Keratinocyte (primary cell): Measurements from ENCODE around the gene HMCN2. TPM values are rescaled to one million over a fixed set of nuclear protein-coding genes. Genes with fewer than 3 reads are reported as not detected.

Experiments
- DNase-seq: peaks from one replicate; pipeline ENCODE4 v3.0.0-alpha.2; 2011; ENCODE audit warnings: low read depth, missing footprints, low spot score
- FAIRE-seq: peaks from 2 replicates; lab custom pipeline; 2011; peaks lifted over from hg19 to GRCh38; lab: Jason Lieb, UNC
- H2AFZ ChIP-seq: 2 replicates; pipeline ENCODE4 v1.6.0; 2012; ENCODE audit warnings: low read length, control low read depth, inconsistent platforms; ENCODE audit not compliant: control insufficient read depth
- H3K27ac ChIP-seq: 2 replicates; pipeline ENCODE4 v1.5.1; 2011; ENCODE audit warnings: low read length; ENCODE audit not compliant: control insufficient read depth, insufficient read depth
- H3K27me3 ChIP-seq: 3 replicates; pipeline ENCODE4 v1.6.0; 2011; ENCODE audit warnings: low read length; ENCODE audit not compliant: control insufficient read depth, insufficient read depth; ENCODE audit errors: extremely low read depth
- H3K36me3 ChIP-seq, 2 experiments: 2 replicates in 1 of 2; 3 replicates in 1 of 2; pipeline ENCODE4 v1.5.1; 2011; ENCODE audit warnings: low read length in 2 of 2, mild to moderate bottlenecking in 1 of 2; ENCODE audit not compliant: control insufficient read depth in 2 of 2, insufficient read depth in 2 of 2; ENCODE audit errors: extremely low read depth in 1 of 2
- H3K4me1 ChIP-seq: 3 replicates; pipeline ENCODE4 v1.5.1; 2011; ENCODE audit warnings: low read length; ENCODE audit not compliant: control insufficient read depth, insufficient read depth; ENCODE audit errors: extremely low read depth
- H3K4me2 ChIP-seq: 3 replicates; pipeline ENCODE4 v1.6.0; 2011; ENCODE audit warnings: low read depth, low read length; ENCODE audit not compliant: control insufficient read depth, insufficient read depth; ENCODE audit errors: extremely low read depth
- H3K4me3 ChIP-seq, 3 experiments: fragments of 200-600 bp in 1 of 3; sonication (generic) in 1 of 3; 2 replicates in 2 of 3; 3 replicates in 1 of 3; pipeline ENCODE4 v1.5.1; 2011 to 2016; ENCODE audit warnings: low read length in 3 of 3, mild to moderate bottlenecking in 3 of 3, control low read depth in 2 of 3, inconsistent platforms in 1 of 3, low read depth in 1 of 3, mixed read lengths in 1 of 3, mixed run types in 1 of 3, moderate library complexity in 1 of 3; ENCODE audit not compliant: control insufficient read depth in 2 of 3, insufficient read depth in 2 of 3; ENCODE audit errors: extremely low read depth in 1 of 3
- H3K79me2 ChIP-seq: 2 replicates; pipeline ENCODE4 v1.6.0; 2012; ENCODE audit warnings: low read length; ENCODE audit not compliant: control insufficient read depth, insufficient read depth
- H3K9ac ChIP-seq: 3 replicates; pipeline ENCODE4 v1.6.0; 2011; ENCODE audit warnings: low read length; ENCODE audit not compliant: control insufficient read depth, insufficient read depth; ENCODE audit errors: extremely low read depth
- H3K9me1 ChIP-seq: 3 replicates; pipeline ENCODE4 v1.6.0; 2011; ENCODE audit warnings: low read length; ENCODE audit not compliant: control insufficient read depth, insufficient read depth; ENCODE audit errors: extremely low read depth
- H3K9me3 ChIP-seq: 2 replicates; pipeline ENCODE4 v1.5.1; 2012; ENCODE audit warnings: low read depth, low read length; ENCODE audit not compliant: control insufficient read depth
- H4K20me1 ChIP-seq: 3 replicates; pipeline ENCODE4 v1.6.0; 2011; ENCODE audit warnings: low read length; ENCODE audit not compliant: control insufficient read depth, insufficient read depth; ENCODE audit errors: extremely low read depth
- EZH2 ChIP-seq: IDR thresholded peaks from one replicate; pipeline ENCODE4 v1.6.1; 2012; ENCODE audit warnings: inconsistent platforms, mild to moderate bottlenecking, low read length, moderate library complexity
- dilution Hi-C: fragments of 300-500 bp; cut with MboI; formaldehyde crosslinking; loops from one replicate; pipeline ENCODE4 v1.7.0; 2020; ENCODE audit warnings: low sequenced_read_pairs; ENCODE audit not compliant: extremely low pct_ligation_motif_present
- polyA plus RNA-seq, 5 experiments: library from polyadenylated mRNA; depleted of rRNA in 3 of 5; stranded (reverse) in 3 of 5; stranded (forward) in 1 of 5; unstranded in 1 of 5; fragments of >200 nt; gene quantifications; 1 replicate in 1 of 5; 2 replicates in 3 of 5; 3 replicates in 1 of 5; pipeline versions ENCODE4 v1.2.1 to v1.2.3, GENCODE V29; 2011 to 2012; ENCODE audit warnings: missing spikeins in 2 of 5, low read depth in 1 of 5, low replicate concordance in 1 of 5
- TF ChIP-seq, protein P1 (sequence below), 3 experiments: IDR thresholded peaks in 1 of 3; conservative IDR thresholded peaks in 1 of 3; optimal IDR thresholded peaks in 1 of 3; 2 replicates in 2 of 3; 3 replicates in 1 of 3; pipeline versions ENCODE3 to v1.5.1; 2011; ENCODE audit warnings: low read length in 3 of 3, mild to moderate bottlenecking in 3 of 3, moderate library complexity in 2 of 3, control low read depth in 1 of 3, inconsistent platforms in 1 of 3; ENCODE audit not compliant: insufficient read depth in 2 of 3; ENCODE audit errors: extremely low read depth in 1 of 3

HMCN2 gene
- polyA plus RNA-seq, 1 donor (not counting 4 experiments of a cell fraction or from before 2014, with no cell fraction given): not detected

- Histone ChIP-seq H3K27ac (no peak overlapping the region), H3K9ac (no peak overlapping the region), H3K79me2 (no peaks in the 10 kb centered on the region)
These were observed 172.9 kb downstream of the HMCN2 start for GRCh38 chr9:130438382-130438981.

GRCh38 chr9:130441031-130441430 is 175.5 kb downstream of the HMCN2 start:
- no peaks in the 10 kb centered on the region for H3K79me2 ChIP-seq
- H3K36me3 ChIP-seq: no peaks in the 10 kb centered on the region
- no peak for TF ChIP-seq EZH2
- TF ChIP-seq, protein P1, sequence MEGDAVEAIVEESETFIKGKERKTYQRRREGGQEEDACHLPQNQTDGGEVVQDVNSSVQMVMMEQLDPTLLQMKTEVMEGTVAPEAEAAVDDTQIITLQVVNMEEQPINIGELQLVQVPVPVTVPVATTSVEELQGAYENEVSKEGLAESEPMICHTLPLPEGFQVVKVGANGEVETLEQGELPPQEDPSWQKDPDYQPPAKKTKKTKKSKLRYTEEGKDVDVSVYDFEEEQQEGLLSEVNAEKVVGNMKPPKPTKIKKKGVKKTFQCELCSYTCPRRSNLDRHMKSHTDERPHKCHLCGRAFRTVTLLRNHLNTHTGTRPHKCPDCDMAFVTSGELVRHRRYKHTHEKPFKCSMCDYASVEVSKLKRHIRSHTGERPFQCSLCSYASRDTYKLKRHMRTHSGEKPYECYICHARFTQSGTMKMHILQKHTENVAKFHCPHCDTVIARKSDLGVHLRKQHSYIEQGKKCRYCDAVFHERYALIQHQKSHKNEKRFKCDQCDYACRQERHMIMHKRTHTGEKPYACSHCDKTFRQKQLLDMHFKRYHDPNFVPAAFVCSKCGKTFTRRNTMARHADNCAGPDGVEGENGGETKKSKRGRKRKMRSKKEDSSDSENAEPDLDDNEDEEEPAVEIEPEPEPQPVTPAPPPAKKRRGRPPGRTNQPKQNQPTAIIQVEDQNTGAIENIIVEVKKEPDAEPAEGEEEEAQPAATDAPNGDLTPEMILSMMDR (optimal IDR thresholded peaks at IDR 0.05 in 1 of 3, IDR thresholded peaks at IDR 0.05 in 1 of 3, conservative IDR thresholded peaks at IDR 0.05 in 1 of 3; ENCODE audit: extremely low read depth in 1 of 3, insufficient read depth in 2 of 3, low read length in 3 of 3): no peak
- H3K9me3 ChIP-seq: peaks cover 1% of the 10 kb centered on the region
- H3K4me3 ChIP-seq: no peak overlapping the region
- H3K4me2 ChIP-seq: no peak overlapping the region
- H2AFZ ChIP-seq: no peak overlapping the region
- no peak for DNase-seq
- peaks cover 14% of the 10 kb centered on the region for H3K27me3 ChIP-seq
- H3K27ac ChIP-seq: no peak overlapping the region
- H3K4me1 ChIP-seq: peaks cover 11% of the 10 kb centered on the region
- H4K20me1 ChIP-seq: no peaks in the 10 kb centered on the region
- no peak for FAIRE-seq
- dilution Hi-C loops: no loop called here
- H3K9me1 ChIP-seq: no peaks in the 10 kb centered on the region
- no peak overlapping the region for H3K9ac ChIP-seq

More at GRCh38 chr9:130438382-130438981, 172.9 kb downstream of the HMCN2 start:
- Histone ChIP-seq H4K20me1 (no peaks in the 10 kb centered on the region), H3K4me1 (no peaks in the 10 kb centered on the region), H2AFZ (no peak overlapping the region), H3K9me3 (peaks cover 1% of the 10 kb centered on the region), H3K27me3 (peaks cover 15% of the 10 kb centered on the region), H3K36me3 (no peaks in the 10 kb centered on the region), H3K4me3 (no peak overlapping the region), H3K4me2 (no peak overlapping the region), H3K9me1 (no peaks in the 10 kb centered on the region)
- TF ChIP-seq, protein P1 (optimal IDR thresholded peaks at IDR 0.05 in 1 of 3, IDR thresholded peaks at IDR 0.05 in 1 of 3, conservative IDR thresholded peaks at IDR 0.05 in 1 of 3; ENCODE audit: extremely low read depth in 1 of 3, insufficient read depth in 2 of 3, low read length in 3 of 3): no peak
- TF ChIP-seq EZH2: no peak
- DNase-seq: no peak
- dilution Hi-C loops: no loop called here
- no peak for FAIRE-seq
